BJ (cell line): ENCODE results near the gene KREMEN1. TPM values are rescaled to one million over a fixed set of nuclear protein-coding genes. Genes with fewer than 3 reads are reported as not detected.

Source experiments
- CTCF ChIA-PET: fragments of 350-600 bp; formaldehyde crosslinking; extraction: SDS; loops from one replicate; lab custom pipeline; 2021; ENCODE audit warnings: antibody characterized with exemption, inconsistent platforms; lab: Yijun Ruan, JAX
- POLR2A ChIA-PET: fragments of 300-600 bp; sonication (Branson Sonifier 250); formaldehyde crosslinking; extraction: SDS; loops from one replicate; lab custom pipeline; 2021; ENCODE audit warnings: antibody characterized with exemption; lab: Charles Lee
- DNase-seq: peaks from one replicate; pipeline ENCODE4 v3.0.0-alpha.2; 2011; ENCODE audit warnings: low read depth
- H3K27me3 ChIP-seq: 2 replicates; pipeline ENCODE4 v1.6.0; 2011; ENCODE audit warnings: low read length; ENCODE audit not compliant: control insufficient read depth, insufficient read depth
- H3K36me3 ChIP-seq: 2 replicates; pipeline ENCODE4 v1.5.1; 2011; ENCODE audit warnings: low read length; ENCODE audit not compliant: control insufficient read depth, insufficient read depth
- H3K4me3 ChIP-seq: 2 replicates; pipeline ENCODE4 v1.5.1; 2011; ENCODE audit warnings: low read depth, mild to moderate bottlenecking, control low read depth, low read length
- CTCF ChIP-seq: IDR thresholded peaks from 2 replicates; pipeline ENCODE4 v1.5.1; 2011; ENCODE audit warnings: low read depth, mild to moderate bottlenecking, control low read depth, inconsistent platforms, low read length, moderate library complexity; ENCODE audit not compliant: insufficient read depth
- polyA plus RNA-seq: library from polyadenylated mRNA; depleted of rRNA; stranded (reverse); fragments of >200 nt; gene quantifications from 2 replicates; pipeline ENCODE4 v1.2.3, GENCODE V29; 2011

KREMEN1 gene
- polyA plus RNA-seq, 1 experiment, result 2.1 TPM

- Histone ChIP-seq H3K27me3 (peaks cover 21% of the 10 kb centered on the region), H3K4me3 (peak overlapping the region; percentile 30), H3K36me3 (no peaks in the 10 kb centered on the region)
- ChIA-PET CTCF (interaction anchor here (1.1 to 1.3 kb wide), 4 partner anchors 12 to 1153 kb away, joined by 3 read pairs; no protein-coding TSS in a partner anchor), POLR2A (no interaction called here)
- no peak for TF ChIP-seq CTCF
- DNase-seq, result no peak
These were observed 132.4 kb downstream of the KREMEN1 start for GRCh38 chr22:29205252-29205593.

GRCh38 chr22:29205594-29206371, 132.9 kb downstream of the KREMEN1 start, which contains the start of gene EMID1:
EMID1 (plus strand) TSS chr22:29205896; CDS start chr22:29206039, 143 bp downstream.
- peak within 1 kb of the TSS; percentile 39 for H3K4me3 ChIP-seq
- ChIA-PET CTCF (interaction anchor here (0.6 to 1.3 kb wide), 5 partner anchors 12 to 1154 kb away, joined by 3 to 5 read pairs (median 3); no protein-coding TSS in a partner anchor), POLR2A (no interaction called here)
- no peak for DNase-seq
- peak; percentile 33; the same call in 1 of the 2 replicates for TF ChIP-seq CTCF
- H3K36me3 ChIP-seq, result no peaks in the 10 kb centered on the region
- peaks cover 21% of the 10 kb centered on the region for H3K27me3 ChIP-seq

GRCh38 chr22:29206372-29207242, 133.8 kb downstream of the KREMEN1 start:
- TF ChIP-seq CTCF, result no peak
- peak overlapping the region; percentile 39; the same call in 1 of the 2 replicates for H3K4me3 ChIP-seq
- POLR2A ChIA-PET, result no interaction called here
- no peak for DNase-seq
- H3K27me3 ChIP-seq, result peaks cover 24% of the 10 kb centered on the region
- no peaks in the 10 kb centered on the region for H3K36me3 ChIP-seq
- CTCF ChIA-PET, result interaction anchor here (0.6 kb wide), 1 partner anchor 17 kb away, joined by 5 read pairs; no protein-coding TSS in a partner anchor

GRCh38 chr22:29207243-29207550, 134.4 kb downstream of the KREMEN1 start:
- no peak for DNase-seq
- ChIA-PET CTCF (no interaction called here), POLR2A (no interaction called here)

More at GRCh38 chr22:29207243-29207550, 134.4 kb downstream of the KREMEN1 start:
- H3K27me3 ChIP-seq, result peaks cover 24% of the 10 kb centered on the region
- no peak for TF ChIP-seq CTCF
- H3K36me3 ChIP-seq, result no peaks in the 10 kb centered on the region
- H3K4me3 ChIP-seq, result no peak overlapping the region
